Forelimb muscle (tissue), 1 donor: Measurements from ENCODE around the gene P2RY14. TPM values are rescaled to one million over a fixed set of nuclear protein-coding genes. Genes with fewer than 3 reads are reported as not detected.
"Not testable (repeated sequence)": the region's sequence is repeated elsewhere in the genome, so short reads cannot be mapped to it uniquely, and the experiment has no call there.

Experiments used
- DNase-seq: peaks from one replicate; pipeline ENCODE4 v3.0.0-alpha.2; 2013; ENCODE audit warnings: low read depth
- polyA plus RNA-seq: library from polyadenylated mRNA; unstranded; fragments of 120-200 nt; gene quantifications from one replicate; pipeline ENCODE4 v1.2.1, GENCODE V29; 2013; ENCODE audit not compliant: insufficient read length

The P2RY14 gene
- polyA plus RNA-seq, 1 donor = 1.4 TPM

DNA sequence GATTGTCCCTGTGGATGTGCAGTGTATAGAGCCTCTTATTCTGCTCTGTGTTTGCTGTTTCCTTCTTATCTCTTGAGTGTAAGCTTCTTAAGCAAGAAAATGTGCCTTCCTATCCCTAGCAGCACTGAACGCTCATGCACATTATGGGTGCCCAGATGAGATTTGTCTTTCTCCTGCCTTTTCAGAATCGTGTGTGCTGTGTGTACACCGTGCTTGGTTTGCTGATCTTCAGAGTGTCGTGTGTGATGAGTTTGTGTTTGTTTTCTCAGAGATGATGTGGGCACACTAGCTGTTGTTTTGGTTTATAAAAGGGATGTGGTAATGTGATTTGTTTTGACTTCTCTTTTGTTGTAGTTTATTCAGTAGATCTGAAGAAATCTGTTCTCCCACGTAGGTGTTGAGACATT, 95.1 kb downstream of the P2RY14 start:
- no peak for DNase-seq

DNA sequence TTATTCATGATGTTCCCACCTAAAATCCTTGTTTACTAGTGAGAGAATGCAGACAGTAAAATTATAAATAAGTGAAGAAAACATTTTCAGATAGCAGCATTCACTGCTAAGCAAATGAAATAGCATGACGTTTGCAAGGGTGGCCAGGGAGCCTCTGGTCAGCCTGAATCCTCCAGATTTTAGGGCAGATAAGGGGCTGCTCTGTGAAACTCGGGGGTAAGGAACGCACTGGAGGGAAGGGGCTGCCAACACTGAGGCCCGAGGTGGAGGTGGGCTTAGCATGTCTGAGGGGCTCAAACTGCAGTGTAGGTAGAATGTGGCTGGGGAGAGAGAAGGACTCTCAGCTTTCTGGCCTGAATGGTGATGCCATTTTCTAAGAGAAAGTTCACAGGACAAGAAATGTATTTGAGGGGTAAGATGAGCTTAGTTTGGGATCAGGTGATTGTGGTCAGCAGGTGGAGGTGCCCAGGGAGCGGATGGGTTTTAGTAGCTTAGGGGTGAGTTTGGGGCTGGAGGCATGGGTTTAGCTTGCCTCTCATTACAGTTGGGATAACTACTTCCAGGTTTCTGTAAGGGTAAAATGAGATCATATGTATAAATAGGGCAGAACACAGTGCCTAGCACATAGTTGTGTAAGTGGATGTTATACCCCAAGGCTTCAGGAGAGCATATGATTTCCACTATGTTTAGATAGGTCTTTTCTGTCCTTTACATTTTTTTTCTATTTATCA, 95.8 kb downstream of the P2RY14 start:
- DNase-seq = no peak

GRCh38 chr3:151178208-151178845, 100.0 kb downstream of the P2RY14 start:
- DNase-seq = no peak

DNA sequence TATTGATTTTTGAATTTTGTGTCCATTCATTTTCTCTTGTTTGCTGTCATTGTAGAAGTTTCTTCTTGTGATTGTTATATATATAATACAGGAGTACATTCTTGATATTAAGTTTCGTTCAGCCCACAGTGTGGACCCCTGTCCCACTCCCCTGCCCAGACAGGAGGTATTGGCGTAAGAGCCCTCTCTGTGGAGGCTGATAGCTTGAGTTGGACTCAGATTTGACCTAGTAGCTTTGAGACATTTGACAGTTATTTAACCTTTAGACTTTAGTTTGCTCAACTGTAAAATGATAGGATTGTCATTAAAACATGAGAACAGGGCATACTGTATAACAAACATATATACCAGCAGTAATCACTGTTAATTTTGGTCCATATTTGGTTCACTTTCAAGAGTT, 102.4 kb downstream of the P2RY14 start:
- DNase-seq = no peak

DNA sequence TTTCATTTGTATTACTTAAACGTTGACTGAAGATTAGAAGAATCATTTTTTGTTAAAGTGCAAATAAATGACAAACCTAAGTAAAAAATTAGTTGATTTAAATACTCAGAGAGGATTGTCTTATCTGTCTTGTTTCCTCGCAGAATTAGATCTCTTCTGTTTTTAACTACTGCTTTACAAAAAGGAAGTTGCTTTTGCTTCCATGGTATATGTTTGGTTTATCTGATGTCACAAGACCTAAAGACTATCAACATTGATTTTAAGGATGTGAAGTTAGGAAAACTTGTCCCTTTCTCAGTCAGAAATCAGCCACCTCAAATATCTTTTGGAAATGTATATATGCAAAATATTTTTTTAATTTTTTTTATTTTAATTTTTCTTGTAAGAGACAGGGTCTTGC, 104.0 kb downstream of the P2RY14 start:
- no peak for DNase-seq

- DNase-seq = no peak
Measured at GRCh38 chr3:151171145-151171757, 107.1 kb downstream of the P2RY14 start.

DNA sequence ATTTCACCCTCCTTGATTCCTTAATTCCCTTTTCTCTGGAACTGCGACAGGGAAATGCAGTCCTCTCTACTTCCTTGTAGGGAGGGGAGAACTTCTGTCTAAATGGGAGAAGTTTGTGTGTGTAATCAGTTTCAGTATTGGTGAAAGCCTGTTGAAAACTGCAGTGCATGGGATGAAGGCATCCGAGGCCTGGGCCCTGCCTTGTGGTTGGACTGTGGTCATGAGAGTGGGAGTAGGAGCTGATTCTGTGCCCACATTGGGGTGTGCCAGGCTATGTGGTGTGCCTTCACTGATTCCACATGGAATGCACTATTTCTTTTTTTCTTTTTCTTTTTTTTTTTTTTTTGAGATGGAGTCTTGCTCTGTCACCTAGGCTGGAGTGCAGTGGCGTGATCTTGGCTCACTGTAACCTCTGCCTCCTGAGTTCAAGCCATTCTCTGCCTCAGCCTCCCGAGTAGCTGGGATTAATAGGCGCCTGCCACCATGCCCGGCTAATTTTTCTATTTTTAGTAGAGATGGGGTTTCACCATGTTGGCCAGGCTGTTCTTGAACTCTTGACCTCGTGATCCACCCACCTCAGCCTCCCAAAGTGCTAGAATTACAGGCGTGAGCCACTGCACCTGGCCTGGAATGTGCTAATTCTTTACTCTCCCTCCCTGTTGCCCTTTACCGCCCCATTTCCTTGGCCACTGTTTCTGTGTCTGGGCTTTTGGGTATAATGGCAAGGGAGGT, 108.2 kb downstream of the P2RY14 start:
- not testable (repeated sequence) for DNase-seq

- no peak for DNase-seq
Measured at GRCh38 chr3:151169262-151169947, 108.9 kb downstream of the P2RY14 start.

- DNase-seq = no peak
Measured at GRCh38 chr3:151168269-151169094, 109.9 kb downstream of the P2RY14 start.

GRCh38 chr3:151166161-151166560, 112.2 kb downstream of the P2RY14 start:
- DNase-seq = no peak

GRCh38 chr3:151165226-151165625, 113.1 kb downstream of the P2RY14 start:
- no peak for DNase-seq

Other genes with a start within 250 kb of the P2RY14 start
- gene MED12L, start 192.9 kb downstream of the P2RY14 start, polyA plus RNA-seq = 10.0 TPM
- not detected for gene GPR171, start 75.3 kb downstream of the P2RY14 start, polyA plus RNA-seq
- gene GPR87, start 38.3 kb upstream of the P2RY14 start, polyA plus RNA-seq = not detected
- 1.1 TPM for gene P2RY13, start 51.0 kb upstream of the P2RY14 start, polyA plus RNA-seq
- gene P2RY12, start 106.2 kb upstream of the P2RY14 start, polyA plus RNA-seq = 0.92 TPM
- gene IGSF10, start 182.5 kb upstream of the P2RY14 start, polyA plus RNA-seq = 5.5 TPM